GM21381 (cell line): ENCODE results near the gene PPP3CA.
A peak's percentile ranks its signal among the peaks of the same experiment; 100 is the strongest.

Experiments used
- ATAC-seq: cut with Tn5 transposase; IDR thresholded peaks from one replicate; pipeline ENCODE4 v1.9.1; 2021; ENCODE audit warnings: mild to moderate bottlenecking, moderate library complexity; ENCODE audit not compliant: unreplicated experiment

The PPP3CA gene

GRCh38 chr4:101347267-101347556 lies at the start of gene PPP3CA:
Gene PPP3CA, minus strand, starts transcription at chr4:101347526.
- ATAC-seq: peak; percentile 15

- ATAC-seq: no peak
Observed at GRCh38 chr4:101393256-101393655, 45.9 kb upstream of the PPP3CA start.

GRCh38 chr4:101370663-101371210 lies 23.4 kb upstream of the PPP3CA start:
- ATAC-seq: no peak

GRCh38 chr4:101367201-101367600 lies 19.9 kb upstream of the PPP3CA start:
- no peak for ATAC-seq

- ATAC-seq: no peak
Observed at GRCh38 chr4:101366331-101366730, 19.0 kb upstream of the PPP3CA start.

- ATAC-seq: no peak
Observed at GRCh38 chr4:101357751-101358150, 10.4 kb upstream of the PPP3CA start.

GRCh38 chr4:101356928-101357327 lies 9.6 kb upstream of the PPP3CA start:
- ATAC-seq: no peak

GRCh38 chr4:101355767-101356702 lies 8.7 kb upstream of the PPP3CA start:
- no peak for ATAC-seq

- ATAC-seq: peak; percentile 97
Observed at GRCh38 chr4:101355246-101355645, 7.9 kb upstream of the PPP3CA start.

- no peak for ATAC-seq
Observed at GRCh38 chr4:101349801-101350064, 2.4 kb upstream of the PPP3CA start.

- ATAC-seq: no peak
Observed at GRCh38 chr4:101348995-101349800, 1.9 kb upstream of the PPP3CA start.

GRCh38 chr4:101348367-101348827 lies 1.1 kb upstream of the PPP3CA start:
- no peak for ATAC-seq

GRCh38 chr4:101347557-101348366 lies 436 bp upstream of the PPP3CA start:
- peak; percentile 70 for ATAC-seq

- ATAC-seq: peak; percentile 3
Observed at GRCh38 chr4:101346351-101347266, 717 bp downstream of the PPP3CA start.

GRCh38 chr4:101345596-101346350 lies 1.6 kb downstream of the PPP3CA start:
- ATAC-seq: peak; percentile 10

GRCh38 chr4:101345271-101345595 lies 2.1 kb downstream of the PPP3CA start:
- ATAC-seq: no peak

GRCh38 chr4:101339332-101339731 lies 8.0 kb downstream of the PPP3CA start:
- ATAC-seq: no peak

- ATAC-seq: no peak
Observed at GRCh38 chr4:101337688-101338087, 9.6 kb downstream of the PPP3CA start.

- peak; percentile 65 for ATAC-seq
Observed at GRCh38 chr4:101334963-101335572, 12.3 kb downstream of the PPP3CA start.
